ENCODE data around the gene CDS1. TPM values are rescaled to one million over a fixed set of nuclear protein-coding genes. Genes with fewer than 3 reads are reported as not detected.

Gene CDS1
- total RNA-seq, 4 donors from 2014 or later = 18.9 to 32.9 (median 26.9) TPM

- no peaks in the 10 kb centered on the region for H3K9me3 ChIP-seq
- no peak for TF ChIP-seq POLR2A (IDR thresholded peaks at IDR 0.05)
- TF ChIP-seq CTCF (IDR thresholded peaks at IDR 0.05) = no peak
- no peak for DNase-seq
- H3K4me3 ChIP-seq = no peak overlapping the region
- H3K4me1 ChIP-seq = peaks cover 0 to 8% (median 3%) of the 10 kb centered on the region in 3 donors
- no peaks in the 10 kb centered on the region for H3K27me3 ChIP-seq
- peaks cover 0 to 94% (median 0%) of the 10 kb centered on the region in 3 donors for H3K36me3 ChIP-seq
- peak overlapping the region in 3 of 4 donors; percentile 4 to 55 (median 39) for H3K27ac ChIP-seq
- 59 to 70% methylated on average over 6 of the region's 6 CpGs for WGBS, 2 donors
- intact Hi-C loops (cut with DNase I) = no loop called here
These were observed 116.2 kb downstream of the CDS1 start for GRCh38 chr4:84699001-84699671.

Small RNA genes lying within 50 kb of the gene (small RNA-seq; reads per million reads assigned to genes)
- 0 reads per million in 4 donors for gene RN7SL552P
- 0 reads per million in 4 donors for gene RPL3P13

Other genes with a start within 250 kb of the CDS1 start
- 10 to 100 TPM in 1 of 4 donors, 1 to 10 TPM in 1, under 1 TPM in 2; 0.66 to 10.5 (median 2.0) TPM for gene NKX6-1, start 83.8 kb upstream of the CDS1 start, total RNA-seq